Activated CD4-positive, CD25-positive, alpha-beta regulatory T cell treated with anti-CD3 and anti-CD28 coated beads, Interleukin-2, amount 50 U/mL, for 72 hours (primary cell): ENCODE data around the gene NELFCD.
"Not testable (repeated sequence)": the region's sequence is repeated elsewhere in the genome, so short reads cannot be mapped to it uniquely, and the experiment has no call there.

Experiments
- DNase-seq: peaks from one replicate; pipeline ENCODE4 v3.0.0; 2021

NELFCD gene

DNA sequence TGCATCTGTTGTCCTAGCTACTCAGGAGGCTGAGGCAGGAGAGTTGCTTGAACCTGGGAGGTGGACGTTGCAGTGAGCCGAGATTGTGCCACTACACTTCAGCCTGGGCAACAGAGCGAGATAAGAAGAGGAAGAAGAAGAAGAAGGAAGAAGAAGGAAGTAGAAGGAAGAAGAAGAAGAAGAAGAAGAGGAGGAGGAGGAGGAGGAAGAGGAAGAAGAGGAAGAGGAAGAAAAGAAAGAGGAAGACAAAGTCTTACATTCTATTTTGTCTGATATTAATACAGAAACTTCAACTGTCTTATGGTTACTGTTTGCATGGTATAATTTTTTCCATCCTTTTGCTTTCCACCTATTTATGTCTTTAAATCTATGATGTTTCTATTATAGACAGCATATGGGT, 7.2 kb upstream of the NELFCD start:
- DNase-seq: no peak

DNA sequence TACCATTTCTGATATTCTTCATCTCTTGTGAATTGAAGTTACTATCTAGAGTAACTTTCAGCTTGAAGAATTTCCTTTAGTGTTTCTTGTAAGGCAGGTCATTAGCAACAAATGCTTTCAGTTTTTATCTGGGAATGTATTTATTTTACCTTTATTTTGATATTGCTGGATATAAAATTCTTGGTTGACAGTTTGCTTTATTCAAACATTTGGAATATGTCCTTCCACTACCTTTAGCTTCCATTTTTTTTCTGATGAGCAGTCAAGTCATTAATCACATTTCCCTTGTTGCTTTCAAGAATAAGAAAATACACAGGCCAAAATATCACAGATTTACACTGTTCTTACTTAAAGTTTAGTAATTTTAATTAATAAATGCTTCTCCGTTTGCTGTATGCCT, 5.7 kb upstream of the NELFCD start:
- no peak for DNase-seq

DNA sequence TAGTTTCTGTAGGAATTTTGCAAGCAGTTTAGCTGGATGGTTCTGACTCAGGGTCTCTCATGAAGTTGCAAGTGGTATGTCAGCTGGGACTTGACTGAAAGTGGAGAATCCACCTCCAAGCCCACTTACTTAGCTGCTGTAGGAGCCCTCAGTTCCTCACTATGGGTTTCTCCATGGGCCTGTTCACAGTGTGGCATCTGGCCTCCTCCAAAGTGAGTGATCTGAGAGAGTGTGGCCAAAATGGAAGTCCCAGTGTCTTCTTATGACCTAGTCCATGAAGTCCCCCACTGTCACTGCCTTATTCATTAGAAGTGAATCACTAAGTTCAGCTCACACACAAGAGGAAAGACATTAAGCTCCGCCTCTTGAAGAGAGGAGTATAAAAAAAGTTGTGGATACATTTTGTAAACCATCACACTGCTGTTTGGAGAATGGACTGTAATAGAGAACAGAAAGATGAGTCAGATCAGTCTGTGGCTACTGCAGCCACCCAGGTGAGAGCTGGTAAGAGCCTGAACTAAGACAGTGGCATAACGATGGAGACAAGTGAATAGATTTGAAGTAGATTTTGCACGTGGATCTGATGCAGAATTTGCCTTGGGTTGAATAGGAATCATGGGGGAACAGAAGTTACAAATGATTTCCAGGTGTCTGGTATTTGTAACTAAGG, 4.9 kb upstream of the NELFCD start:
- DNase-seq: no peak

DNA sequence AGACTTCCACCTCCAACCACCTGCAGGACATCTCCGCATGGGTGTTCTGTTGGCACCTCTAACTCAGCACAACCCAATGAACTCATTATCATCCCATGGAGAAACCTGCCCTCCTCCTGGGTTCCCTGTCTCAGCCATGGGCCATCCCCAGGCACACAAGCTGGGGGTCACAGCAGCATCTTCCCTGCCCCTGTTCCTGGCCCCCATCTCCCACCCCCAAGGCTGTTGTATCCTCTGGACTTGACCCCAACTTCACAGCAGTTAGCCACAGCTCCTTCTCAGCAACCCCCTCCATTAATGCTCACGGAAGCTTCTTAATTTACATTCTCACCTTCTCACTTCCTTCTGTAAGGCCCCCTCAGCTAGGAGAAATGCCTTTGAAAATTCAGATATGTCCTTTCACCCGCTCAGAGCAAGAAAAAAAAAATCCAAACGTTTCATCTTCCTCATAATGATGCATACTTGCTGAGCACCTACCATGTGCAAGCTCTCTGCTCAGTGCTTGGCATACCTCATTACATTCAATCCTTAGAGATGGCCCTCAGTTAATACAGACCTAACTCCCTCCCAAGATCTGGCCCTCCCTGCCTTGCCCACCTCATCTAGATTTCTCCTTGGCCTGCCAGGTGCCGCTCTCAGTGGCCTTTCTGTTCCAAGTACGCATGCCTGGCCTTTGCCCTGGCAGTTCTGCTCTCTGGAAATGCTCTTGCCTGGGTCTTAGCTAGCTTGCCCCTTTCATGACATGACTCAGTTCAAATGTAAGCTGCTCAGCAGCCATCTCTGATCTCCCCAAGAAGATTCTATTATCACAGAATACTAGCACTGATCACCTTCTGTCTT, 2.5 kb upstream of the NELFCD start:
- DNase-seq: no peak

DNA sequence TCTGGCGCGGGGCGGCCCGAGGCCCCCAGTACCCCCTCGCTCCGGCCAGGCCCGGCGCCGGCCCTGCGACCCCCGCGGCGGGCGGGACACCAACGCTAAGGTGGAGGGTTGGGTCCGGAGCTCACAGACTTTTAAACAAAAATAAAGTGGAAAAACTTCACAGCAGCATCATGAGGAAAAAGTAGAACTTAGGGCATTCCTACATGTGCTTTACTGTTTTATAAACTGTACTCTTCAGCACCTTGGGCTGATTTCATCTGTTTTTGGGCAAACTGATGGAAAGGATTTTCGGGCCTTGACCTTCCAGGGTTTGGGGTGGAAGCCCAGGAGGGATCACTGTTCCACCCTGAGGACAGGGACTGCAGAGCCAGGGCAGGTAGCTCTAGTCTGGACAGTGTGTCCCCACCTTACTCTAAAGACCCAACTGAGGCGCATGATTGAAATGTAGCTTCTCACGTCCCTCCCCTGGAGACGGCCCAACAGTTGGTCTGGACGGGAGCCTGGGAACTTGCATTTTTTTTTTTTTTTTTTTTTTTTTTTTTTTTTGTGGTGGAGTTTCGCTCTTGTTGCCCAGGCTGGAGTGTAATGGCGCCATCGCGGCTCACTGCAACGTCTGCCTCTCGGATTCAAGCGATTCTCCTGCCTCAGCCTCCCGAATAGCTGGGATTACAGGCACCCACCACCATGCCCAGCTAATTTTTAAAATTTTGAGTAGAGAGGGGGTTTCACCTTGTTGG, 740 bp downstream of the NELFCD start:
- no peak for DNase-seq

GRCh38 chr20:58982406-58983114, 1.5 kb downstream of the NELFCD start:
- no peak for DNase-seq

- DNase-seq: not testable (repeated sequence)
Measured at GRCh38 chr20:58983115-58983468, 2.0 kb downstream of the NELFCD start.

- no peak for DNase-seq
Measured at GRCh38 chr20:58984691-58985090, 3.6 kb downstream of the NELFCD start.

DNA sequence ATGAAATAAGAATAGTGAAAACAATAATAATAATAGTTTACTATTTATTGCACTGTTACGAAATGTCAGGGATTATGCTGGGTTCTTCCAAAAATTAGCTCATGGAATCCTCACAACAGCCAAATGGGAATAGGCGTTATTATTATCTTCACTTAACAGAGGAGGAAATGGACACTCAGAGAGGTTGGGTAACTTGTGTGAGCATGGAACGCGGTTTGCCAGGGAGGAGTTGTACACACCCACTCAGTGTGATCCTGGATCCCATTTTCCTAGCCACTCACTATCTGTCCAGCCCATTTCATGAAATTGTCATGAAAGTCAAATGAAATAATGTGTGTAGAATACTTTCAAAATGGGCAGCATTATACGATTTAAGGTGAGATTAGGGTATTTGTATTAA, 4.6 kb downstream of the NELFCD start:
- DNase-seq: no peak

- DNase-seq: no peak
Measured at GRCh38 chr20:58986286-58986967, 5.4 kb downstream of the NELFCD start.

- no peak for DNase-seq
Measured at GRCh38 chr20:58986968-58987517, 6.0 kb downstream of the NELFCD start.

- no peak for DNase-seq
Measured at GRCh38 chr20:58987790-58988564, 6.9 kb downstream of the NELFCD start.

DNA sequence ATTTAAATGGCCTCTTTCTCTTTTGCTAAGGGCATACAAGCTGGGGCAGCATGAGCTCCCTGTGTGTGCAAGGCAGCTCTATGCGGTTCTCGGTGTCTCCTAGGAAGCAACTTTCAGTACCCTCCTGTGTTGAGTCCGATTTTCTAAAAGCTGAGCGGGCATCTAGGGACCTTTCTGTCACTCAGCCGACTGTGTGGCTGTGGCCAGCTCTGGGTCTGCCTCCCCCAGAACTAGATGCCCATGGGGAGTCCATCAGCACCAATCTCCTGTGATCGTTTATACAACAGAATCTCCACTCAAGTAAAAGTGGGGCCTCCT, 7.5 kb downstream of the NELFCD start:
- no peak for DNase-seq

- DNase-seq: no peak
Measured at GRCh38 chr20:58989196-58989595, 8.1 kb downstream of the NELFCD start.

DNA sequence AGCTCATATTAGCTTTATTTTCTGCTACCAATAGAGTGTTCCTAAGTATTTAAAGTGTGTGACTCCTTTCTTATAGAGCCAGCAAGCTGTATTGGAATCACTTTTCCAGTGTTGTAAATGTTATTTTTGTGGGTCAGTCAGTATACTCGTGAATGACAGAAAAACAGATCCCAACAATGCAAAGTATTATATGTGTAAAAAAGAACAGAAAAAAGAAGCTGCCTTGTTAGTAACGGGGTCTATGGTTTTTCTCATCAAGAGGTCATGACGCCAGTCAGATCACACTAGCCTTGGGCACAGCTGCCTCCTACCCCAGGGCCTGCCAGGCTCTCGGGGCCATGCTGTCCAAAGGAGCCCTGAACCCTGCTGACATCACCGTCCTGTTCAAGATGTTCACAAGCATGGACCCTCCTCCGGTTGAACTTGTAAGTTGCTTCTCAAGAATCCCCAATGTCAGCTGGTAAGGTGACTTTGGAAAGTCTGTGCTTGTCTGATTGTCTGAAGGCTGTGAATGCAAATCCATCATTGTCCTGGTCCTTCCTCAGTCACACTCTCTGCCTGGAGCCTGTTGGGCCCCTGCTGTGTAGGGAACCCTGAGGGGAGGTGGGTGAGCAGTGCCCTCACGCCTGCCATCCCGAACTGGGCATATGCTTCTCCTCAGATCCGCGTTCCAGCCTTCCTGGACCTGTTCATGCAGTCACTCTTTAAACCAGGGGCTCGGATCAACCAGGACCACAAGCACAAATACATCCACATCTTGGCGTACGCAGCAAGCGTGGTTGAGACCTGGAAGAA, 9.8 kb downstream of the NELFCD start:
- DNase-seq: no peak

DNA sequence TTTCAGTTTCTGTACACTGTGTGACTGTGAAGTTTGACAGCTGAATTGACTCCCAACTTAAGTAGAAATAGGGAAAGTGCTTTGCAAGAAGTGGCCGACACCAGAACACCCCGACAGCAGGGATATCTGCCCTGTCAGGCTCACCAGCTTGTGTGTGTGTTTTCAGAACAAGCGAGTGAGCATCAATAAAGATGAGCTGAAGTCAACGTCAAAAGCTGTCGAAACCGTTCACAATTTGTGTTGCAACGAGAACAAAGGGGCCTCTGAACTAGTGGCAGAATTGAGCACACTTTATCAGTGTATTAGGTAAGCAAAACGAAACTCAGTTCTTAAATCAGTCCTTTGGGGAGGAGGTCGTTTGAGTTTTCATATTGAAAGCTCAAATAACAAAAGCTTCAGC, 10.7 kb downstream of the NELFCD start:
- DNase-seq: no peak

DNA sequence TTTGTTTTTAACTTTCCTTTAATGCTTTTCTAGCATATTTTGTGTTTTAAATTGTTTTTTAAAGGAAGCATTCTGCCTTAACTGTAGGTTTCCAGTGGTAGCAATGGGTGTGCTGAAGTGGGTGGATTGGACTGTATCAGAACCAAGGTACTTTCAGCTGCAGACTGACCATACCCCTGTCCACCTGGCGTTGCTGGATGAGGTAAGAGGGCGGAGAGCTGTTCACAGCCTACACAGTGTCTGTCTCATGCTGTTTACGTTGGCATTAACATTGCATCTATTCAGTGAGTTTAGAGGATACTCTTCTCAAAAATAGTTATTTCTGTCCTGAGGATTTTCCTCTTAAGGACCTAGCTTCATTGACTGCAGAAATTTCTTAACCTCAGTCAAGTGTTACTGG, 11.9 kb downstream of the NELFCD start:
- no peak for DNase-seq

DNA sequence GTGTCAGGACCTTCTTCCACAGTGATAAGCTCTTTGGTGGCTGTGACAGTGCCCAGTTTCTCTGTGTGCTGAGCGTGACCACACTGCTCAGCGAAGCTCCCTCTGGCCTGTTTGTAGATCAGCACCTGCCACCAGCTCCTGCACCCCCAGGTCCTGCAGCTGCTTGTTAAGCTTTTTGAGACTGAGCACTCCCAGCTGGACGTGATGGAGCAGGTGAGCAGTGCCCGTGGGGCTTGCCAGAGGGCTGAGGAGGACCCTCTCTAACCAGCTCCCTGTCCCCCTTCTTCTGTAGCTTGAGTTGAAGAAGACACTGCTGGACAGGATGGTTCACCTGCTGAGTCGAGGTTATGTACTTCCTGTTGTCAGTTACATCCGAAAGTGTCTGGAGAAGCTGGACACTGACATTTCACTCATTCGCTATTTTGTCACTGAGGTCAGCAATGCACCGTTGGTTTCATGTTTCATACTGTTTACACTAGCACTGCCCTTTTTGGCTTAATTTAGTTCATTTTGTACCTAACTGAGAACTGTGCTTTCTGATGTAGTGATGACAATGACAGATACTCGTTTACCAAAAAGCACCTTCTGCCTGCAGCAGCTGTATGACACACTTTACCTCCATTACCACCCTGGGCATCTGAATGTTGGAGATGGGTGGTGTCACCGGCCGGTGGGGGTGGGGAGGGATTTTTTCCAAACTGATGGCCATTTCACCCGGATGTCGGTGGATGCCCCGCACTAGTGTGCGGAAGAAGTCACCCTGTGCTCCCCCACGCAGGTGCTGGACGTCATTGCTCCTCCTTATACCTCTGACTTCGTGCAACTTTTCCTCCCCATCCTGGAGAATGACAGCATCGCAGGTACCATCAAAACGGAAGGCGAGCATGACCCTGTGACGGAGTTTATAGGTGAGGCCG, 12.5 kb downstream of the NELFCD start:
- DNase-seq: no peak

DNA sequence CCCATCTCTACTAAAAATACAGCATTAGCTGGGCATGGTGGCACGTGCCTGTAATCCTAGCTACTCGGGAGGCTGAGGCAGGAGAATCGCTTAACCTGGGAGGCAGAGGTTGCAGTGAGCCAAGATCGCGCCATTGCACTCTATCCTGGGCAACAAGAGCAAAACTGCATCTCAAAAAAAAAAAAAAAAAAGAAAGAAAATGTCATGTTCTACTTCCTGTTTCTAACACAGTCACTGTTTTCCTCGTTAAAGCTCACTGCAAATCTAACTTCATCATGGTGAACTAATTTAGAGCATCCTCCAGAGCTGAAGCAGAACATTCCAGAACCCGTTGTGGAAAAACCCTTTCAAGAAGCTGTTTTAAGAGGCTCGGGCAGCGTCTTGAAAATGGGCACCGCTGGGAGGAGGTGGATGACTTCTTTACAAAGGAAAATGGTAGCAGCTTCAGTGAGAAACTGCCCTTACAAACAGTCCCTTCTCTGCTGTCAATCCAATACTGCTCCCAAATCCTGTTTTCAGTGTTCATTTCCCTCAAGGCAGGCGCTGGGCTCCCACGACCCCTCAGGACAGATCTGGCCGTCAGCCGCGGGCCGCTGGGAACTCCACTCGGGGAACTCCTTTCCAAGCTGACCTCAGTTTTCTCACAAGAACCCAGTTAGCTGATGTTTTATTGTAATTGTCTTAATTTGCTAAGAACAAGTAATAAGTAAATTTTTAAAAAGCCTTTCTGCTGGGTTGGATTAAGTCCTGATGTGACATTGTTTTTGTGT, 13.5 kb downstream of the NELFCD start:
- DNase-seq: no peak
